WTC11 (cell line): ENCODE data around the gene EXOC3L2. TPM values are rescaled to one million over a fixed set of nuclear protein-coding genes. Genes with fewer than 3 reads are reported as not detected.

ENCODE experiments used
- ATAC-seq: fragments of 200-7000 bp; cut with Tn5 transposase; 2 replicates; pipeline ENCODE4 v1.10.0; 2021; ENCODE audit warnings: mild to moderate bottlenecking, moderate library complexity
- CTCF ChIA-PET: fragments of 300-600 bp; sonication (Branson Sonifier 250); formaldehyde crosslinking; loops from one replicate; lab custom pipeline; 2021; ENCODE audit warnings: antibody characterized with exemption; lab: Charles Lee
- POLR2A ChIA-PET: fragments of 350-600 bp; sonication (Branson Sonifier 250); formaldehyde crosslinking; loops from one replicate; lab custom pipeline; 2021; ENCODE audit warnings: antibody characterized with exemption; lab: Charles Lee
- DNase-seq: peaks from one replicate; pipeline ENCODE4 v3.0.0; 2021; ENCODE audit warnings: low spot score
- H3K27ac Mint-ChIP-seq: 2 replicates; pipeline ENCODE4 v1.8.0; 2021; ENCODE audit warnings: mixed read lengths
- H3K27me3 Mint-ChIP-seq: 2 replicates; pipeline ENCODE4 v1.8.0; 2021; ENCODE audit warnings: low read depth, mild to moderate bottlenecking, moderate library complexity, mixed read lengths
- H3K36me3 Mint-ChIP-seq: 2 replicates; pipeline ENCODE4 v1.8.0; 2021; ENCODE audit warnings: mixed read lengths
- H3K4me1 Mint-ChIP-seq: 2 replicates; pipeline ENCODE4 v1.8.0; 2022; ENCODE audit warnings: mixed read lengths
- H3K4me3 Mint-ChIP-seq: 2 replicates; pipeline ENCODE4 v1.8.0; 2021; ENCODE audit warnings: mild to moderate bottlenecking, moderate library complexity, mixed read lengths
- H3K9me3 Mint-ChIP-seq: 2 replicates; pipeline ENCODE4 v1.8.0; 2021; ENCODE audit warnings: mixed read lengths
- CBFB ChIP-seq: sonication (generic); formaldehyde crosslinking; IDR thresholded peaks from 2 replicates; pipeline ENCODE4 v1.8.1; 2022; ENCODE audit warnings: mild to moderate bottlenecking, low read depth, missing genetic modification reagents
- GTF2I ChIP-seq: fragments of 250-450 bp; sonication (Bioruptor Pico); conservative IDR thresholded peaks from 2 replicates; pipeline ENCODE4 v1.4.0; 2021; ENCODE audit warnings: mild to moderate bottlenecking
- HMGXB4 ChIP-seq: sonication (generic); formaldehyde crosslinking; IDR thresholded peaks from 2 replicates; pipeline ENCODE4 v1.8.1; 2023; ENCODE audit warnings: mild to moderate bottlenecking, moderate library complexity, missing genetic modification reagents
- MAX ChIP-seq: sonication (generic); formaldehyde crosslinking; IDR thresholded peaks from 2 replicates; pipeline ENCODE4 v1.8.0; 2022; ENCODE audit warnings: mild to moderate bottlenecking, missing genetic modification reagents
- MXD4 ChIP-seq: fragments of 250-450 bp; sonication (Bioruptor Pico); IDR thresholded peaks from 2 replicates; pipeline ENCODE4 v1.8.0; 2021; ENCODE audit warnings: mild to moderate bottlenecking, moderate library complexity, borderline replicate concordance
- NFATC4 ChIP-seq: fragments of 250-450 bp; sonication (Bioruptor Pico); IDR thresholded peaks from 2 replicates; pipeline ENCODE4 v1.9.0; 2021; ENCODE audit warnings: mild to moderate bottlenecking
- NFE2L1 ChIP-seq: sonication (generic); formaldehyde crosslinking; IDR thresholded peaks from 2 replicates; pipeline ENCODE4 v1.8.1; 2023; ENCODE audit warnings: missing genetic modification reagents
- NR3C1 ChIP-seq: sonication (generic); formaldehyde crosslinking; conservative IDR thresholded peaks from 2 replicates; pipeline ENCODE4 v1.8.1; 2023; ENCODE audit warnings: low read depth, mild to moderate bottlenecking, missing genetic modification reagents
- RELA ChIP-seq: sonication (generic); formaldehyde crosslinking; IDR thresholded peaks from 2 replicates; pipeline ENCODE4 v1.8.1; 2022; ENCODE audit warnings: missing genetic modification reagents, mild to moderate bottlenecking, borderline replicate concordance
- SP1 ChIP-seq: sonication (generic); formaldehyde crosslinking; conservative IDR thresholded peaks from 2 replicates; pipeline ENCODE4 v1.8.1; 2022; ENCODE audit warnings: missing genetic modification reagents
- ZBTB21 ChIP-seq: sonication (generic); formaldehyde crosslinking; IDR thresholded peaks from 2 replicates; pipeline ENCODE4 v1.8.1; 2023; ENCODE audit warnings: mild to moderate bottlenecking, missing genetic modification reagents, borderline replicate concordance
- ZNF138 ChIP-seq: sonication (generic); formaldehyde crosslinking; conservative IDR thresholded peaks from 2 replicates; pipeline ENCODE4 v1.8.1; 2022; ENCODE audit warnings: mild to moderate bottlenecking, moderate library complexity, missing genetic modification reagents
- ZNF317 ChIP-seq: sonication (generic); formaldehyde crosslinking; IDR thresholded peaks from 2 replicates; pipeline ENCODE4 v1.8.1; 2023; ENCODE audit warnings: low read depth, mild to moderate bottlenecking, moderate library complexity, missing genetic modification reagents, borderline replicate concordance
- ZNF423 ChIP-seq: fragments of 250-450 bp; sonication (Bioruptor Pico); IDR thresholded peaks from 2 replicates; pipeline ENCODE4 v2.1.2; 2022; ENCODE audit warnings: mild to moderate bottlenecking, moderate library complexity
- ZNF671 ChIP-seq: fragments of 250-450 bp; sonication (Bioruptor Pico); IDR thresholded peaks from 2 replicates; pipeline ENCODE4 v1.8.0; 2021; ENCODE audit warnings: mild to moderate bottlenecking
- total RNA-seq: library from RNA; stranded (reverse); gene quantifications from 3 replicates; pipeline ENCODE4 v1.2.3, GENCODE V29; 2021
- TF ChIP-seq, protein P1 (sequence below): fragments of 250-450 bp; sonication (Bioruptor Pico); IDR thresholded peaks from 2 replicates; pipeline ENCODE4 v1.9.0; 2021; ENCODE audit warnings: mild to moderate bottlenecking
- TF ChIP-seq, protein P2 (sequence below): sonication (generic); formaldehyde crosslinking; IDR thresholded peaks from 2 replicates; pipeline ENCODE4 v1.8.0; 2023; ENCODE audit warnings: missing genetic modification reagents, mild to moderate bottlenecking, borderline replicate concordance
- TF ChIP-seq, protein P3 (sequence below): fragments of 250-450 bp; sonication (Bioruptor Pico); IDR thresholded peaks from 2 replicates; pipeline ENCODE4 v1.8.0; 2021; ENCODE audit warnings: mild to moderate bottlenecking
- TF ChIP-seq, protein P4 (sequence below): sonication (generic); formaldehyde crosslinking; IDR thresholded peaks from 2 replicates; pipeline ENCODE4 v1.8.1; 2022; ENCODE audit warnings: mild to moderate bottlenecking, moderate library complexity, missing genetic modification reagents
- TF ChIP-seq, protein P5 (sequence below): fragments of 250-450 bp; sonication (Bioruptor Pico); conservative IDR thresholded peaks from 2 replicates; pipeline ENCODE4 v1.9.0; 2021; ENCODE audit warnings: mild to moderate bottlenecking

The EXOC3L2 gene
- total RNA-seq, 1 experiment from 2014 or later: 2.7 TPM

- H3K27ac Mint-ChIP-seq: no peak overlapping the region
- no peaks in the 10 kb centered on the region for H3K9me3 Mint-ChIP-seq
- POLR2A ChIA-PET: interaction anchor here (0.5 to 1.3 kb wide), 3 partner anchors 16 to 264 kb away, joined by 3 to 5 read pairs (median 3); partner anchors contain the start of gene BLOC1S3
- DNase-seq (no peak), ATAC-seq (no peak)
- H3K27me3 Mint-ChIP-seq: peaks cover 10% of the 10 kb centered on the region
- H3K36me3 Mint-ChIP-seq: no peaks in the 10 kb centered on the region
- H3K4me3 Mint-ChIP-seq: no peak overlapping the region
- TF ChIP-seq HMGXB4 (CRISPR knock-in tag): no peak
- TF ChIP-seq NR3C1 (CRISPR knock-in tag): no peak
- no peak for TF ChIP-seq ZBTB21
- no peak for TF ChIP-seq SP1 (CRISPR knock-in tag)
- TF ChIP-seq, protein P1, sequence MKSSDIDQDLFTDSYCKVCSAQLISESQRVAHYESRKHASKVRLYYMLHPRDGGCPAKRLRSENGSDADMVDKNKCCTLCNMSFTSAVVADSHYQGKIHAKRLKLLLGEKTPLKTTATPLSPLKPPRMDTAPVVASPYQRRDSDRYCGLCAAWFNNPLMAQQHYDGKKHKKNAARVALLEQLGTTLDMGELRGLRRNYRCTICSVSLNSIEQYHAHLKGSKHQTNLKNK: no peak
- TF ChIP-seq RELA (CRISPR knock-in tag): no peak
- TF ChIP-seq, protein P2, sequence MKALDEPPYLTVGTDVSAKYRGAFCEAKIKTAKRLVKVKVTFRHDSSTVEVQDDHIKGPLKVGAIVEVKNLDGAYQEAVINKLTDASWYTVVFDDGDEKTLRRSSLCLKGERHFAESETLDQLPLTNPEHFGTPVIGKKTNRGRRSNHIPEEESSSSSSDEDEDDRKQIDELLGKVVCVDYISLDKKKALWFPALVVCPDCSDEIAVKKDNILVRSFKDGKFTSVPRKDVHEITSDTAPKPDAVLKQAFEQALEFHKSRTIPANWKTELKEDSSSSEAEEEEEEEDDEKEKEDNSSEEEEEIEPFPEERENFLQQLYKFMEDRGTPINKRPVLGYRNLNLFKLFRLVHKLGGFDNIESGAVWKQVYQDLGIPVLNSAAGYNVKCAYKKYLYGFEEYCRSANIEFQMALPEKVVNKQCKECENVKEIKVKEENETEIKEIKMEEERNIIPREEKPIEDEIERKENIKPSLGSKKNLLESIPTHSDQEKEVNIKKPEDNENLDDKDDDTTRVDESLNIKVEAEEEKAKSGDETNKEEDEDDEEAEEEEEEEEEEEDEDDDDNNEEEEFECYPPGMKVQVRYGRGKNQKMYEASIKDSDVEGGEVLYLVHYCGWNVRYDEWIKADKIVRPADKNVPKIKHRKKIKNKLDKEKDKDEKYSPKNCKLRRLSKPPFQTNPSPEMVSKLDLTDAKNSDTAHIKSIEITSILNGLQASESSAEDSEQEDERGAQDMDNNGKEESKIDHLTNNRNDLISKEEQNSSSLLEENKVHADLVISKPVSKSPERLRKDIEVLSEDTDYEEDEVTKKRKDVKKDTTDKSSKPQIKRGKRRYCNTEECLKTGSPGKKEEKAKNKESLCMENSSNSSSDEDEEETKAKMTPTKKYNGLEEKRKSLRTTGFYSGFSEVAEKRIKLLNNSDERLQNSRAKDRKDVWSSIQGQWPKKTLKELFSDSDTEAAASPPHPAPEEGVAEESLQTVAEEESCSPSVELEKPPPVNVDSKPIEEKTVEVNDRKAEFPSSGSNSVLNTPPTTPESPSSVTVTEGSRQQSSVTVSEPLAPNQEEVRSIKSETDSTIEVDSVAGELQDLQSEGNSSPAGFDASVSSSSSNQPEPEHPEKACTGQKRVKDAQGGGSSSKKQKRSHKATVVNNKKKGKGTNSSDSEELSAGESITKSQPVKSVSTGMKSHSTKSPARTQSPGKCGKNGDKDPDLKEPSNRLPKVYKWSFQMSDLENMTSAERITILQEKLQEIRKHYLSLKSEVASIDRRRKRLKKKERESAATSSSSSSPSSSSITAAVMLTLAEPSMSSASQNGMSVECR (CRISPR knock-in tag): no peak
- TF ChIP-seq MXD4 (CRISPR knock-in tag): no peak
- TF ChIP-seq, protein P3, sequence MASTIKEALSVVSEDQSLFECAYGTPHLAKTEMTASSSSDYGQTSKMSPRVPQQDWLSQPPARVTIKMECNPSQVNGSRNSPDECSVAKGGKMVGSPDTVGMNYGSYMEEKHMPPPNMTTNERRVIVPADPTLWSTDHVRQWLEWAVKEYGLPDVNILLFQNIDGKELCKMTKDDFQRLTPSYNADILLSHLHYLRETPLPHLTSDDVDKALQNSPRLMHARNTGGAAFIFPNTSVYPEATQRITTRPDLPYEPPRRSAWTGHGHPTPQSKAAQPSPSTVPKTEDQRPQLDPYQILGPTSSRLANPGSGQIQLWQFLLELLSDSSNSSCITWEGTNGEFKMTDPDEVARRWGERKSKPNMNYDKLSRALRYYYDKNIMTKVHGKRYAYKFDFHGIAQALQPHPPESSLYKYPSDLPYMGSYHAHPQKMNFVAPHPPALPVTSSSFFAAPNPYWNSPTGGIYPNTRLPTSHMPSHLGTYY (CRISPR knock-in tag): no peak
- TF ChIP-seq, protein P4, sequence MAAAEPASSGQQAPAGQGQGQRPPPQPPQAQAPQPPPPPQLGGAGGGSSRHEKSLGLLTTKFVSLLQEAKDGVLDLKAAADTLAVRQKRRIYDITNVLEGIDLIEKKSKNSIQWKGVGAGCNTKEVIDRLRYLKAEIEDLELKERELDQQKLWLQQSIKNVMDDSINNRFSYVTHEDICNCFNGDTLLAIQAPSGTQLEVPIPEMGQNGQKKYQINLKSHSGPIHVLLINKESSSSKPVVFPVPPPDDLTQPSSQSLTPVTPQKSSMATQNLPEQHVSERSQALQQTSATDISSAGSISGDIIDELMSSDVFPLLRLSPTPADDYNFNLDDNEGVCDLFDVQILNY (CRISPR knock-in tag): no peak
- no peak for TF ChIP-seq NFATC4 (CRISPR knock-in tag)
- no peak for TF ChIP-seq ZNF671
- no peak for TF ChIP-seq ZNF423 (CRISPR knock-in tag)
- no peak for TF ChIP-seq ZNF317
- no peak for TF ChIP-seq MAX (CRISPR knock-in tag)
- no peak for TF ChIP-seq CBFB
- TF ChIP-seq, protein P5, sequence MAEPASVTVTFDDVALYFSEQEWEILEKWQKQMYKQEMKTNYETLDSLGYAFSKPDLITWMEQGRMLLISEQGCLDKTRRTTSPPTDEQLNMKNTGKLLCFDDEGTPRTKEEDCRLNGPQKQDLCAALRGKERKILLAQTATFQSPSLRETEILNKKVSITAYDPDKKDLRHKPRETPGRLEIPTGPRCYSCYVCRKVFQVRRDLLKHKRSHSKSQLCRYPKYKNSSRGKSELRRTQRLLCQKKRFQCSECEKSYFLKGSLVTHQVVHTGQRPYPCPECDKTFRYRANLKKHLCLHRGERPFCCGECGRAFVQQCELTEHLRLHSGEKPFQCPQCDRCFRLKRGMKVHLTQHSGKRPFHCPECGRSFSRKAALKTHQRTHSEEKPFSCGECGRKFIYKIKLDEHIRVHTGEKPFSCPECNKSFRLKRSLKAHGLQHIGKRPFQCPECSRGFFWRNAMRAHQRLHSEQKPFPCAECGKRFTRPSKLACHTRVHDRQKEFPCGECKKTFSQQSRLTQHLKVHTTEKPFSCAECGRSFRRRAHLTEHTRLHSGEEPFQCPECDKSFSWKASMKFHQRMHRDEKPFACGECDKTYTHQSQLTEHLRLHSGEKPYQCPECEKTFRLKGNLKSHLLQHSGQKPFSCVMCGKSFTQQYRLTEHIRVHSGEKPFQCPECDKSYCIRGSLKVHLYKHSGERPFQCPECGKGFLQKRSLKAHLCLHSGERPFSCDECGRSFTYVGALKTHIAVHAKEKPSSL (CRISPR knock-in tag): no peak
- TF ChIP-seq GTF2I (CRISPR knock-in tag): no peak
- no peak for TF ChIP-seq NFE2L1 (CRISPR knock-in tag)
- TF ChIP-seq ZNF138 (CRISPR knock-in tag): no peak
- TF ChIP-seq, all 79 proteins: peak for 0
- peaks cover 12% of the 10 kb centered on the region for H3K4me1 Mint-ChIP-seq
- CTCF ChIA-PET: interaction anchor here (0.6 to 5.9 kb wide), 27 partner anchors 8 to 176 kb away, joined by 3 to 73 read pairs (median 4); partner anchors contain the start of genes BLOC1S3, MARK4 and TRAPPC6A
These were observed 82.5 kb downstream of the EXOC3L2 start for GRCh38 chr19:45162608-45163143.
